K562 (cell line): ENCODE data around the gene ZMIZ1. TPM values are rescaled to one million over a fixed set of nuclear protein-coding genes. Genes with fewer than 3 reads are reported as not detected.

ENCODE experiments used
- BRF1 ChIP-seq: IDR thresholded peaks from 3 replicates; pipeline ENCODE4 v1.6.1; 2011; ENCODE audit warnings: borderline replicate concordance, mild to moderate bottlenecking; ENCODE audit not compliant: insufficient read length; ENCODE audit errors: extremely low read depth
- HCFC1 ChIP-seq: IDR thresholded peaks from 2 replicates; pipeline ENCODE4 v1.6.1; 2012; ENCODE audit warnings: low read depth, low read length, improper control_type of control experiment
- LEF1 ChIP-seq: fragments of 450-650 bp; IDR thresholded peaks from 2 replicates; pipeline ENCODE4 v1.6.1; 2016; ENCODE audit warnings: mild to moderate bottlenecking
- ZNF12 ChIP-seq: sonication (generic); formaldehyde crosslinking; IDR thresholded peaks from 2 replicates; pipeline ENCODE4 v1.4.0; 2020; ENCODE audit warnings: mild to moderate bottlenecking, missing genetic modification reagents
- ZNF124 ChIP-seq: sonication (generic); formaldehyde crosslinking; IDR thresholded peaks from 2 replicates; pipeline ENCODE4 v1.8.1; 2022; ENCODE audit warnings: missing genetic modification reagents
- ZNF224 ChIP-seq: sonication (generic); formaldehyde crosslinking; IDR thresholded peaks from 2 replicates; pipeline ENCODE4 v1.8.0; 2022; ENCODE audit warnings: mild to moderate bottlenecking, missing genetic modification reagents
- polyA plus RNA-seq, 8 experiments: library from polyadenylated mRNA; depleted of rRNA in 4 of 8; stranded (reverse) in 5 of 8; unstranded in 3 of 8; fragments of >200 nt; fragmentation: Nextera tagmentation in 2 of 8; fragmentation: Illumina TruSeq in 1 of 8; extraction: Ambion mirVana in 2 of 8; extraction: Trizol in 1 of 8; gene quantifications; 2 replicates each; pipeline versions ENCODE4 v1.2.1 to v1.2.3, GENCODE V29; 2011 to 2014; ENCODE audit warnings: inconsistent platforms in 1 of 8, missing spikeins in 1 of 8
- total RNA-seq, 7 experiments: library from RNA; depleted of rRNA in 6 of 7; stranded (reverse); fragments of >200 nt in 6 of 7; fragmentation: Illumina TruSeq in 2 of 7; extraction: Trizol in 2 of 7; gene quantifications; 2 replicates each; pipeline versions ENCODE4 v1.2.1 to v1.2.3, GENCODE V29; 2011 to 2021; ENCODE audit warnings: low replicate concordance in 1 of 7
- TF ChIP-seq, protein P1 (sequence below): fragments of 250-450 bp; sonication (Bioruptor Pico); IDR thresholded peaks from 2 replicates; pipeline ENCODE4 v1.4.0; 2020
- TF ChIP-seq, protein P2 (sequence below): fragments of 450-650 bp; IDR thresholded peaks from 2 replicates; pipeline ENCODE4 v1.6.1; 2016; ENCODE audit warnings: borderline replicate concordance
- TF ChIP-seq, protein P3 (sequence below): fragments of 250-450 bp; sonication (Bioruptor Pico); IDR thresholded peaks from 2 replicates; pipeline ENCODE4 v1.8.0; 2021; ENCODE audit warnings: borderline replicate concordance, mild to moderate bottlenecking, moderate library complexity; ENCODE audit not compliant: poor library complexity, severe bottlenecking
- TF ChIP-seq, protein P4 (sequence below): fragments of 450-650 bp; formaldehyde crosslinking; IDR thresholded peaks from 2 replicates; pipeline ENCODE4 v1.4.0; 2022; ENCODE audit warnings: mild to moderate bottlenecking, moderate library complexity
- TF ChIP-seq, protein P5 (sequence below), 2 experiments: fragments of 450-650 bp; conservative IDR thresholded peaks; 2 replicates each; pipeline ENCODE4 v1.6.1; 2017; ENCODE audit warnings: mild to moderate bottlenecking in 2 of 2, moderate library complexity in 2 of 2
- TF ChIP-seq, protein P6 (sequence below): sonication (generic); formaldehyde crosslinking; IDR thresholded peaks from 2 replicates; pipeline ENCODE4 v1.8.0; 2022; ENCODE audit warnings: mild to moderate bottlenecking, missing genetic modification reagents, borderline replicate concordance

ZMIZ1 gene
- total and polyA plus RNA-seq, 9 of the 15 experiments (the other 6 are each of a cell fraction or from before 2014, with no cell fraction given) = 1.0 to 37.3 (median 4.3) TPM

DNA sequence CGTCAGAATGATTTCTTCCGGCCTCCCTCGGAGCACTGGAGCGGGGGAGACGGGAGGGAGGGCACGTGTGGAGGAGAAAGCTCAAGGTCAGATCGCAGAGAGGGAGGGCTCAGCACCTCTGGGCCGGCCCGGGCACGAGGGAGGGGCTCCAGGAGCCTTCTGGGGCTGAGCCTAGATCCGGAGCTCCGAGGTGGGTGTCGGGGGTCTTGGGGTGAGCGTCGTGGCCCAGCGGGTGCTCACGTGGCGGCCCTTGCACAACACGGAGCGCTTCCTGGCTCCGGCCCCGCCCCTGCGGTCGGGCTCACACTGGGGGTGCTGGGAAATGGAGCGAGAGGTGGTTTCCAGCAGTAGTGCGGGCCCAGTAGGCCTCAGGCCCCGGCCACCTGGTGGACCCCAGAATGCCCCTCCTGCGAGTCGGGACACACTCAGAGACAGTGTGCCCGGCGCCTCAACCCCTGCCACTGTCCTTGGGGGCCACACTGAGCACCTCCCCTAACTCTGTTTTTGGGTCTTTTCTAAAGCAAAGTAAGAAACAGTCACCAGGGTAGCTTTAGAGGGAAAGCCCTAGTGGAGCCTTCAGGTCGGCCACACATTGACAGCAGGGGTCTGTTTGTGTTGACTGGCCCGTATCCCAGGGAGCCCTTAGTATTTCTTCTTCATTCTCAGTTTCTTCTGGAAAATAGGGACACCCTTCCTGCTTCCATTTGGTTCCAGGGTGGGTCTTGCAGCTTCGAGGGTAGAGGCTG lies 279.3 kb downstream of the ZMIZ1 start (continued):
- TF ChIP-seq, protein P1, sequence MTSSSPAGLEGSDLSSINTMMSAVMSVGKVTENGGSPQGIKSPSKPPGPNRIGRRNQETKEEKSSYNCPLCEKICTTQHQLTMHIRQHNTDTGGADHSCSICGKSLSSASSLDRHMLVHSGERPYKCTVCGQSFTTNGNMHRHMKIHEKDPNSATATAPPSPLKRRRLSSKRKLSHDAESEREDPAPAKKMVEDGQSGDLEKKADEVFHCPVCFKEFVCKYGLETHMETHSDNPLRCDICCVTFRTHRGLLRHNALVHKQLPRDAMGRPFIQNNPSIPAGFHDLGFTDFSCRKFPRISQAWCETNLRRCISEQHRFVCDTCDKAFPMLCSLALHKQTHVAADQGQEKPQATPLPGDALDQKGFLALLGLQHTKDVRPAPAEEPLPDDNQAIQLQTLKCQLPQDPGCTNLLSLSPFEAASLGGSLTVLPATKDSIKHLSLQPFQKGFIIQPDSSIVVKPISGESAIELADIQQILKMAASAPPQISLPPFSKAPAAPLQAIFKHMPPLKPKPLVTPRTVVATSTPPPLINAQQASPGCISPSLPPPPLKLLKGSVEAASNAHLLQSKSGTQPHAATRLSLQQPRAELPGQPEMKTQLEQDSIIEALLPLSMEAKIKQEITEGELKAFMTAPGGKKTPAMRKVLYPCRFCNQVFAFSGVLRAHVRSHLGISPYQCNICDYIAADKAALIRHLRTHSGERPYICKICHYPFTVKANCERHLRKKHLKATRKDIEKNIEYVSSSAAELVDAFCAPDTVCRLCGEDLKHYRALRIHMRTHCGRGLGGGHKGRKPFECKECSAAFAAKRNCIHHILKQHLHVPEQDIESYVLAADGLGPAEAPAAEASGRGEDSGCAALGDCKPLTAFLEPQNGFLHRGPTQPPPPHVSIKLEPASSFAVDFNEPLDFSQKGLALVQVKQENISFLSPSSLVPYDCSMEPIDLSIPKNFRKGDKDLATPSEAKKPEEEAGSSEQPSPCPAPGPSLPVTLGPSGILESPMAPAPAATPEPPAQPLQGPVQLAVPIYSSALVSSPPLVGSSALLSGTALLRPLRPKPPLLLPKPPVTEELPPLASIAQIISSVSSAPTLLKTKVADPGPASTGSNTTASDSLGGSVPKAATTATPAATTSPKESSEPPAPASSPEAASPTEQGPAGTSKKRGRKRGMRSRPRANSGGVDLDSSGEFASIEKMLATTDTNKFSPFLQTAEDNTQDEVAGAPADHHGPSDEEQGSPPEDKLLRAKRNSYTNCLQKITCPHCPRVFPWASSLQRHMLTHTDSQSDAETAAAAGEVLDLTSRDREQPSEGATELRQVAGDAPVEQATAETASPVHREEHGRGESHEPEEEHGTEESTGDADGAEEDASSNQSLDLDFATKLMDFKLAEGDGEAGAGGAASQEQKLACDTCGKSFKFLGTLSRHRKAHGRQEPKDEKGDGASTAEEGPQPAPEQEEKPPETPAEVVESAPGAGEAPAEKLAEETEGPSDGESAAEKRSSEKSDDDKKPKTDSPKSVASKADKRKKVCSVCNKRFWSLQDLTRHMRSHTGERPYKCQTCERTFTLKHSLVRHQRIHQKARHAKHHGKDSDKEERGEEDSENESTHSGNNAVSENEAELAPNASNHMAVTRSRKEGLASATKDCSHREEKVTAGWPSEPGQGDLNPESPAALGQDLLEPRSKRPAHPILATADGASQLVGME (CRISPR knock-in tag) = no peak
- TF ChIP-seq HCFC1 (peak; percentile 26; the same call in 1 of the 2 replicates), LEF1 (peak; percentile 43; the same call in 1 of the 2 replicates), ZNF124 (CRISPR knock-in tag) (no peak), ZNF224 (CRISPR knock-in tag) (no peak), BRF1 (no peak), ZNF12 (CRISPR knock-in tag) (no peak)
- TF ChIP-seq, protein P2, sequence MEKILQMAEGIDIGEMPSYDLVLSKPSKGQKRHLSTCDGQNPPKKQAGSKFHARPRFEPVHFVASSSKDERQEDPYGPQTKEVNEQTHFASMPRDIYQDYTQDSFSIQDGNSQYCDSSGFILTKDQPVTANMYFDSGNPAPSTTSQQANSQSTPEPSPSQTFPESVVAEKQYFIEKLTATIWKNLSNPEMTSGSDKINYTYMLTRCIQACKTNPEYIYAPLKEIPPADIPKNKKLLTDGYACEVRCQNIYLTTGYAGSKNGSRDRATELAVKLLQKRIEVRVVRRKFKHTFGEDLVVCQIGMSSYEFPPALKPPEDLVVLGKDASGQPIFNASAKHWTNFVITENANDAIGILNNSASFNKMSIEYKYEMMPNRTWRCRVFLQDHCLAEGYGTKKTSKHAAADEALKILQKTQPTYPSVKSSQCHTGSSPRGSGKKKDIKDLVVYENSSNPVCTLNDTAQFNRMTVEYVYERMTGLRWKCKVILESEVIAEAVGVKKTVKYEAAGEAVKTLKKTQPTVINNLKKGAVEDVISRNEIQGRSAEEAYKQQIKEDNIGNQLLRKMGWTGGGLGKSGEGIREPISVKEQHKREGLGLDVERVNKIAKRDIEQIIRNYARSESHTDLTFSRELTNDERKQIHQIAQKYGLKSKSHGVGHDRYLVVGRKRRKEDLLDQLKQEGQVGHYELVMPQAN = peak; percentile 93
- TF ChIP-seq, protein P3, sequence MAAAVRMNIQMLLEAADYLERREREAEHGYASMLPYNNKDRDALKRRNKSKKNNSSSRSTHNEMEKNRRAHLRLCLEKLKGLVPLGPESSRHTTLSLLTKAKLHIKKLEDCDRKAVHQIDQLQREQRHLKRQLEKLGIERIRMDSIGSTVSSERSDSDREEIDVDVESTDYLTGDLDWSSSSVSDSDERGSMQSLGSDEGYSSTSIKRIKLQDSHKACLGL (CRISPR knock-in tag) = peak; percentile 5
- TF ChIP-seq, protein P4, sequence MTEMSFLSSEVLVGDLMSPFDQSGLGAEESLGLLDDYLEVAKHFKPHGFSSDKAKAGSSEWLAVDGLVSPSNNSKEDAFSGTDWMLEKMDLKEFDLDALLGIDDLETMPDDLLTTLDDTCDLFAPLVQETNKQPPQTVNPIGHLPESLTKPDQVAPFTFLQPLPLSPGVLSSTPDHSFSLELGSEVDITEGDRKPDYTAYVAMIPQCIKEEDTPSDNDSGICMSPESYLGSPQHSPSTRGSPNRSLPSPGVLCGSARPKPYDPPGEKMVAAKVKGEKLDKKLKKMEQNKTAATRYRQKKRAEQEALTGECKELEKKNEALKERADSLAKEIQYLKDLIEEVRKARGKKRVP = peak; percentile 61; the same call in 1 of the 2 replicates
- TF ChIP-seq, protein P5, sequence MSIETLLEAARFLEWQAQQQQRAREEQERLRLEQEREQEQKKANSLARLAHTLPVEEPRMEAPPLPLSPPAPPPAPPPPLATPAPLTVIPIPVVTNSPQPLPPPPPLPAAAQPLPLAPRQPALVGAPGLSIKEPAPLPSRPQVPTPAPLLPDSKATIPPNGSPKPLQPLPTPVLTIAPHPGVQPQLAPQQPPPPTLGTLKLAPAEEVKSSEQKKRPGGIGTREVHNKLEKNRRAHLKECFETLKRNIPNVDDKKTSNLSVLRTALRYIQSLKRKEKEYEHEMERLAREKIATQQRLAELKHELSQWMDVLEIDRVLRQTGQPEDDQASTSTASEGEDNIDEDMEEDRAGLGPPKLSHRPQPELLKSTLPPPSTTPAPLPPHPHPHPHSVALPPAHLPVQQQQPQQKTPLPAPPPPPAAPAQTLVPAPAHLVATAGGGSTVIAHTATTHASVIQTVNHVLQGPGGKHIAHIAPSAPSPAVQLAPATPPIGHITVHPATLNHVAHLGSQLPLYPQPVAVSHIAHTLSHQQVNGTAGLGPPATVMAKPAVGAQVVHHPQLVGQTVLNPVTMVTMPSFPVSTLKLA (conservative IDR thresholded peaks at IDR 0.05) = peak; percentile 95 to 97
- TF ChIP-seq, protein P6, sequence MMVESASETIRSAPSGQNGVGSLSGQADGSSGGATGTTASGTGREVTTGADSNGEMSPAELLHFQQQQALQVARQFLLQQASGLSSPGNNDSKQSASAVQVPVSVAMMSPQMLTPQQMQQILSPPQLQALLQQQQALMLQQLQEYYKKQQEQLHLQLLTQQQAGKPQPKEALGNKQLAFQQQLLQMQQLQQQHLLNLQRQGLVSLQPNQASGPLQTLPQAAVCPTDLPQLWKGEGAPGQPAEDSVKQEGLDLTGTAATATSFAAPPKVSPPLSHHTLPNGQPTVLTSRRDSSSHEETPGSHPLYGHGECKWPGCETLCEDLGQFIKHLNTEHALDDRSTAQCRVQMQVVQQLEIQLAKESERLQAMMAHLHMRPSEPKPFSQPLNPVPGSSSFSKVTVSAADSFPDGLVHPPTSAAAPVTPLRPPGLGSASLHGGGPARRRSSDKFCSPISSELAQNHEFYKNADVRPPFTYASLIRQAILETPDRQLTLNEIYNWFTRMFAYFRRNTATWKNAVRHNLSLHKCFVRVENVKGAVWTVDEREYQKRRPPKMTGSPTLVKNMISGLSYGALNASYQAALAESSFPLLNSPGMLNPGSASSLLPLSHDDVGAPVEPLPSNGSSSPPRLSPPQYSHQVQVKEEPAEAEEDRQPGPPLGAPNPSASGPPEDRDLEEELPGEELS (CRISPR knock-in tag) = no peak
